A673 (cell line): Measurements from ENCODE around the gene LARGE1.

Experiments used
- CTCF ChIP-seq: fragments of 300-800, 200-600 bp; sonication (generic); conservative IDR thresholded peaks from 2 replicates; pipeline ENCODE4 v1.5.1; 2017; ENCODE audit warnings: low read depth, mild to moderate bottlenecking, antibody characterized with exemption, low read length, moderate library complexity, mixed read lengths
- EZH2 ChIP-seq: fragments of 200-600 bp; sonication (generic); IDR thresholded peaks from 2 replicates; pipeline ENCODE4 v1.6.1; 2017; ENCODE audit warnings: borderline replicate concordance, low read depth, mild to moderate bottlenecking, mixed read lengths, antibody characterized with exemption, low read length; ENCODE audit not compliant: poor library complexity, severe bottlenecking

DNA sequence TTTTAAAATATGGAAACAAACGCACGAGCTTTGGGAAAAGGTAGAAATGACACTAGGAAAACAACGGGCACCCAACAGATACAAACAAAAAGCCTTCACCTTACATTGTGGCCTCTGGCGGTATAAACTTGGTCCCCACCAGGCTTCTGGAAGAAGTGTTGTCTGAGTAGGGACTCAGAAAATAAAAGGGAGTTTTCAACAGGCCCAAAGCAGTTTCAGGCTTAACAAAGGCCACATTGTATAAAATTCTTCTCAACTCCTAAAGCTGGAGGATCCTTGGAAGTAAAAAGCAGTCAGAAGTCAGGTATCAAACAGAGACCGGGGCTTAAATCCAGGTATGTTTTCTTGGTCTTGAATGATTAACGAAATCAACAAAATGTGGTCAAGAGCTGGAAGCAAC is 61.0 kb downstream of the LARGE1 start:
- TF ChIP-seq CTCF: no peak
- TF ChIP-seq EZH2: no peak
